ENCODE results near the gene DGKG.

Gene DGKG

DNA sequence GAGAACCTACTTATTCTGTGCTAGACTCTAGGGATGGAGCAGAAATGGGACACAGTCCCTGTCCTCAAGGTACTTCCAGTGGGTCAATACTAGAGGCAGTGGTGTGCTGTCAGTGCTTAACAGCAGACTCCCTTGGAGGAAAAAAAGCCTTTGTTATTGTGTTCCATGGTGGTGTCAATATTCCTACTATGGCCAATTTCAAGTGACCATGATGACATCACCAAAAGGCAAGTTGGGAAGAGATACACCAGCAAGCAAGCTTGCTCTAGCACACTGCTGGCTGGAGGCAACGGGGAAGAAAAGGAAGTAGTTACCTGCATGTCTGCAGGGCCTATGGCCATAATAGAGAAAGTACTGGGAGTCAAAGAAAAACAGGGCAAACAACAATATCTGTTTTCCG lies 163.6 kb downstream of the DGKG start:
- H3K4me3 Mint-ChIP-seq = no peak overlapping the region
- H3K36me3 Mint-ChIP-seq (ENCODE audit: low read depth) = no peaks in the 10 kb centered on the region
- DNase-seq (ENCODE audit: low spot score) = no peak
- H3K4me1 Mint-ChIP-seq (ENCODE audit: low read depth) = no peaks in the 10 kb centered on the region
- no peaks in the 10 kb centered on the region for H3K9me3 Mint-ChIP-seq
- no peak overlapping the region for H3K27ac Mint-ChIP-seq
- H3K27me3 Mint-ChIP-seq (ENCODE audit: low read depth) = peaks cover 29% of the 10 kb centered on the region

DNA sequence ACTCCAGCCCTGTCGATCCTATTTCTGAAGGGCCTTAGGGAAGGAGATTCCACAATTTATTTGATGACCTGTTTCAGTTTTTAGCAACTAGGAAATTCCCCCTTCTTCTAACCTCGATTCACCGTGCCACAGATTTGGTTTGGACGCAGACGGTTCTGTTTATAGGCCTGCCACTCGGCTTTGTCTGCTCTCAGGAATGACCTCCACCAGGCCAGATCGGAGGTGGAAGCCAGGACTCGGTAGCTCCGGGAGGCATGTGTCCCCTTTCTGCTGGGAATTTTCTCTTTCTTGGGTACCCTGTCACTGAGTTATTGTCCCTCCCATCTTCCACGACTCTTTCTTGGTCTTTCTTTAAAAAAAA lies 167.6 kb downstream of the DGKG start:
- no peaks in the 10 kb centered on the region for H3K9me3 Mint-ChIP-seq
- no peaks in the 10 kb centered on the region for H3K36me3 Mint-ChIP-seq (ENCODE audit: low read depth)
- H3K27me3 Mint-ChIP-seq (ENCODE audit: low read depth) = peaks cover 58% of the 10 kb centered on the region
- no peak overlapping the region for H3K4me3 Mint-ChIP-seq
- no peaks in the 10 kb centered on the region for H3K4me1 Mint-ChIP-seq (ENCODE audit: low read depth)
- H3K27ac Mint-ChIP-seq = no peak overlapping the region
- DNase-seq (ENCODE audit: low spot score) = no peak

DNA sequence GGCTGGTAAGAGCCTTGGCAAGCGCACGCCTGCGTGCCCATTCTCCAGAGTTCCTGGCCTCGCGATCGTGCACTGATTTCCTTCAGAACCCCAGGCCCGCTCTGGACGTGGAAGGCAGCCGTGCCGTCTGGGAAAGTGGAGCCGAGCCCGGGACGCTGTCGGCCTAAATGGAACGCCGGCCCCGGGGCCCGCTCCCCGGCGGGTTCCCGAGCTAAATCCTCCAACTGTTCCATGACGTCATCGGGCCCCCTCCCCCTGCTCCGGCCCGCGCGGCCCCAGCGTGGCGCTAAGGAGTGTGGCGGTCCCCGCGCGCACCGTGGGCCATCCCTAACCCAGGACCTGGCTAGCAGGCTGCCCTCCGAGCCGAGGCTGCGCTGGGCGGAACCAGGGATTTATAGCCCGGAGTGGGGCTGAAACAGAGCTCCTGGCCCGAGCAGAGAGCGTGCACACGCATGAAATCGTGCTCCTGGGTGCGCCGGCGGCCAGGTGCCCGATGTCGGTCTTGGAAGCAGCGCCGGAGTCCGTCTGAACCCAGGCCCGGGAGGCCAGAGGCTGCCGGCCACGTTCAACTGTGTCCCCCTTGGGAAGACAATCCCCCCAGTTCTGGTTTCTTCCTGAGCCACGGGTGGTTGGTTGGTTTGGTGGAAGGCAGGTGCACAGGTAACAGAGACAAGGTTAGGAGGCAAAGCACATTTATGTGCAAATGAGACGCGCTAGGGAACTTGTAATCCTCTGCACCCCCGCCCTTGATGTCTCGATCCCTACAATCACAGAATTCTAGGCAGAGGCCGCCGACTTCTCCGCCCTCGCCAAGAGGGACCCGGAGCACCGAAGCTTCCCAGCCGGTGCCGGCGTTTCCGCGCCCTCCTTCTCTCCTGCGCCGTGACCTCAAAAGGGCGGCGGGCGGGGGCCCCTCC lies 168.2 kb downstream of the DGKG start:
- no peaks in the 10 kb centered on the region for H3K4me1 Mint-ChIP-seq (ENCODE audit: low read depth)
- no peak overlapping the region for H3K4me3 Mint-ChIP-seq
- H3K36me3 Mint-ChIP-seq (ENCODE audit: low read depth) = no peaks in the 10 kb centered on the region
- no peaks in the 10 kb centered on the region for H3K9me3 Mint-ChIP-seq
- peaks cover 62% of the 10 kb centered on the region for H3K27me3 Mint-ChIP-seq (ENCODE audit: low read depth)
- no peak for DNase-seq (ENCODE audit: low spot score)
- no peak overlapping the region for H3K27ac Mint-ChIP-seq

DNA sequence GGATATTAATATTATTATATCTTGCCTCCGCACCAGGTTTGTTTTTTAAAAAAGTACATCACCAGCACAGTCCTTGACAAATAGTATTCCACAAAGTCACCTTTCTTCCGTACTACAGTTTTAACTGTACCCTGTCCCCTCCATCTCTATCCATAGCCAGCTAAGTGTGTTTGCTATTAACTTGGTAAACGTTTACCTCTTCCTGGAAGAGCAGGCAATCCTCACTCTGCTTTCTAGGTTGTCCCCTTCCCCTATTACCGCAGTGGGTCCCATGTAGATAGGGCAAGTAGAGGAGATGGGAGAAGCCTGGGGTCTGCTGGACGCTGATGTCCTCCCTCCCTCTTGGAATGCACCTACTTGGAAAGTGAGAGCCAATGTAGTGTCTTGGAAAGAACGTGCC lies 169.2 kb downstream of the DGKG start:
- Mint-ChIP-seq H3K4me1 (ENCODE audit: low read depth) (no peaks in the 10 kb centered on the region), H3K4me3 (no peak overlapping the region), H3K9me3 (no peaks in the 10 kb centered on the region)

DNA sequence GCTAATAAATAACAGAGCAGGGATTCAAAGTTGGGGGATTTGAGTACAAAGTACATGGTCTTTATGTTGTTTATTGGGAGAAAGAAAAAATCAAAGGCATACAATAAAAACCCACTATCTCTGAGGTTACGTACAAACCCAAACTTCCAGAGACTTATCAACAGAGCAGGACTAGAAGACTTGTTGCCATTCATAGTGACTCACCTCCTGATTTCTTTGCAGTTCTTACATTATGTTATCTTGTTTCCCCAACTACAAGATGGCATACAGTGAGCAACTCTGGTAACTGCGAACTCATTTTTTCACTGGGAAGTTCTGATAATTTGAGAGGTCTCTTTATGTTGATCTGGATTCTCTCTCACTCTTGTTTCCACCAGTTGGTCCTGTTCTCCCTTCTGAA lies 172.5 kb downstream of the DGKG start:
- H3K4me1 Mint-ChIP-seq (ENCODE audit: low read depth) = peaks cover 8% of the 10 kb centered on the region
- no peak for DNase-seq (ENCODE audit: low spot score)
- no peaks in the 10 kb centered on the region for H3K9me3 Mint-ChIP-seq
- H3K36me3 Mint-ChIP-seq (ENCODE audit: low read depth) = no peaks in the 10 kb centered on the region
- H3K27ac Mint-ChIP-seq = no peak overlapping the region
- no peak overlapping the region for H3K4me3 Mint-ChIP-seq
- peaks cover 70% of the 10 kb centered on the region for H3K27me3 Mint-ChIP-seq (ENCODE audit: low read depth)

More for the DNA sequence above, 169.2 kb downstream of the DGKG start:
- no peaks in the 10 kb centered on the region for H3K36me3 Mint-ChIP-seq (ENCODE audit: low read depth)
- H3K27ac Mint-ChIP-seq = no peak overlapping the region
- peaks cover 65% of the 10 kb centered on the region for H3K27me3 Mint-ChIP-seq (ENCODE audit: low read depth)
- DNase-seq (ENCODE audit: low spot score) = no peak

DNA sequence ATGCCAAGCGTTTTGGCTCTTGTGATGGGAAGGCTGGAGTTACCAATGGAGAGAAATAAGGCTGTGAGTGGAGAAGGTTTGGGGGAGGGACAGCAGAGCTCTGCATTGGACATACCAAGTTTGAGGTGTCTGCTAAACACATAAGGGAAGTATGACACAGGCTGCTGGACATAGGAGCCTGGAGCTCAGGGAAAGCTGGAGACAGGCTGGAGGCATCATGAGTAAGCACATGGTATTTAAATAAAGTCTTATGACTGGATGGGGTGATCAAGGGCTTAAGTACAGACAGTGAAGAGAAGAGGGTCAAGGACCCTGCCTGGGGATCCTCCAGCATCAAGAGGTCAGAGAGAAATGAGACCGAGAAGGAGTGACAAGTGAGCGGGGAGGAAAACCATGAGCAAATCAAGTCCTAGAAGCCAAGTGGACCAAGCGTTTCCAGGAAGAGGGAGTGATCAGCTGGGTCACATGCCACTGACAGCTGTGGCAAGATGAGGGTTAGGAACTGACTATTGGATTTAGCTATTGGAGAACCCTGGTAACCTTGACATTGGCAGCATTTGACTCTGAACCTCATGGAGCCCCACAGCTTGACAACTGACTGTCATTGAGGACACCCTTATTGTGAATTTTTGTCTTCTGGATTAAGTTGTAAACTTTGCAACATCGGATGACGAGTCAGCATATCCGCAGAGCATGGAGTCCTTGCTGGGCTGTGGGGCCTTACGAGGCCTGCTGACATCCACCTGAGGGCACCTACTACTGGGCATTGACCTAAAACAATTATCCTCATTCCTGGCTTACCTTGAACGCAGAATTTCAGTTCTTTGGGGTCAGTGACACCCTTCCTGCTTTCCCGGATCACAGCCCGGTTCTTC lies 174.4 kb downstream of the DGKG start:
- Mint-ChIP-seq H3K27me3 (ENCODE audit: low read depth) (peaks cover 56% of the 10 kb centered on the region), H3K9me3 (no peaks in the 10 kb centered on the region), H3K4me3 (no peak overlapping the region), H3K4me1 (ENCODE audit: low read depth) (peaks cover 8% of the 10 kb centered on the region), H3K27ac (no peak overlapping the region), H3K36me3 (ENCODE audit: low read depth) (no peaks in the 10 kb centered on the region)
- no peak for DNase-seq (ENCODE audit: low spot score)

DNA sequence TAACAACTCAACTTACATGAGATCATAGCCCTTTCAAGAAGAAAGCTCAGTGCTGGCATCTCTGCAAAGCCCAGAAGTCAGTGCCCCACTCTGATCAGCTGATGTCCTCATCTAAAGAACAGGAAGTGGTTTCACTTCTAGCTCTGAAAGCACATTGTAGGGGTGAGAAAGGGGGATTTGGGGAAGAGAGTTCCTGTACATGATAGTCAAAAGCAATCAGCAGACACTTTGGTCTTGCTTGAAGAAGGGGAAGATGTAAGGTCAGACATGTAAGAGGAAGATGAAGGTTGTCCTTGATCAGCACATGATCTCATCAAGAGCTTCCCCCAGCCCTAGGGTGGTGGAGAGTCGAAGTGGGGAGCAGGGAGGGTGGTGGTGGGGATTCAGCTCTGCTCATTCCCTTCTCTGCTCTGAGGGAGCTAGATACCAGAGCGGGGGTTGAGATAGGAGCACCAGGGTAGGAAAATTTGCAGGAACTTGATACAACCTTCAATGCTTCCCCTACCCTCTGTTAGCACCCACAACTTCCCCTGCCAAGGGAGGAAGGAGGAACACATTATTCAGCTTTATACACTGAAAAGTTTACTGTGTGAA lies 176.7 kb downstream of the DGKG start:
- DNase-seq (ENCODE audit: low spot score) = no peak
- Mint-ChIP-seq H3K27me3 (ENCODE audit: low read depth) (peaks cover 38% of the 10 kb centered on the region), H3K27ac (no peak overlapping the region), H3K4me1 (ENCODE audit: low read depth) (peaks cover 8% of the 10 kb centered on the region), H3K4me3 (peak overlapping the region; percentile 40), H3K36me3 (ENCODE audit: low read depth) (no peaks in the 10 kb centered on the region), H3K9me3 (no peaks in the 10 kb centered on the region)

DNA sequence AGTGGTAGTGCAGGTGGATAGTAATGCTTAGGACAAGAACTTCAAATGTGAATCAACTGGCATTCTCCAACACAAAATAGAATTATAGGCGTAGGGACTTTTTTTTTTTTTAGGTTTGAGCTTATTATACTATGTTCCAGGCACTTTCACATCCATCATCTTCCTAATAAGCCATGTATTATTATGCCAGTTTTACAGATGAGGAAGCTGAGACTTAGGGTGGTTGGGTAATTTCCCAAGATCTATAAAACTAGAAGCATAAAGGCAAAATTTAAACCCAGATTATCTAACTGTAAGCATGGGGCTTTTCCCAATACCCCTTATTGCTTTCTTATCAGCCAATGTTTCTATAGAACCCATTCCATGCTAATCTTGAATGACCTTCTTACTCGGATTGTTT lies 178.0 kb downstream of the DGKG start:
- H3K27me3 Mint-ChIP-seq (ENCODE audit: low read depth) = peaks cover 28% of the 10 kb centered on the region
- H3K4me3 Mint-ChIP-seq = no peak overlapping the region
- no peaks in the 10 kb centered on the region for H3K9me3 Mint-ChIP-seq
- H3K27ac Mint-ChIP-seq = no peak overlapping the region
- no peak for DNase-seq (ENCODE audit: low spot score)
- no peaks in the 10 kb centered on the region for H3K36me3 Mint-ChIP-seq (ENCODE audit: low read depth)
- H3K4me1 Mint-ChIP-seq (ENCODE audit: low read depth) = peaks cover 8% of the 10 kb centered on the region

DNA sequence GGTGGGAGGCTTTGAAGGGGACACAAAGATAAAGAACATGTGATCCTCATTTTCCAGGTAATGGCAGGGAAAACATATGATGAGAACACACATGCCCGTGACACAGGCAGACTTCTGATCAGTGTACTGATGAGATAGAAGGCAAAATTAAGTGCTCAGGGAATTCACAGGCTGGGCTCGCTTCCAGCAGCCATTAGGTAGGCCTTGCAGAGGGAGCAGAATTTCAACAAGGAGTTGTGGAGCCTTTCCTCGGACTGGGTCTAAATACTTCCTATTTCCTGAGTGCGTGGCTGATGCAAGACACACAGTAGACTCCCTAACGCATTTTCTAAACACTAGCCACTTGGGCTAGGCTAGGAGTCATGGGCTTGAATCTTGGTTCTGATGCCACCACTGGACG lies 179.2 kb downstream of the DGKG start:
- Mint-ChIP-seq H3K9me3 (no peaks in the 10 kb centered on the region), H3K4me3 (no peak overlapping the region), H3K36me3 (ENCODE audit: low read depth) (no peaks in the 10 kb centered on the region), H3K4me1 (ENCODE audit: low read depth) (peaks cover 8% of the 10 kb centered on the region), H3K27ac (no peak overlapping the region), H3K27me3 (ENCODE audit: low read depth) (peaks cover 25% of the 10 kb centered on the region)
- no peak for DNase-seq (ENCODE audit: low spot score)

DNA sequence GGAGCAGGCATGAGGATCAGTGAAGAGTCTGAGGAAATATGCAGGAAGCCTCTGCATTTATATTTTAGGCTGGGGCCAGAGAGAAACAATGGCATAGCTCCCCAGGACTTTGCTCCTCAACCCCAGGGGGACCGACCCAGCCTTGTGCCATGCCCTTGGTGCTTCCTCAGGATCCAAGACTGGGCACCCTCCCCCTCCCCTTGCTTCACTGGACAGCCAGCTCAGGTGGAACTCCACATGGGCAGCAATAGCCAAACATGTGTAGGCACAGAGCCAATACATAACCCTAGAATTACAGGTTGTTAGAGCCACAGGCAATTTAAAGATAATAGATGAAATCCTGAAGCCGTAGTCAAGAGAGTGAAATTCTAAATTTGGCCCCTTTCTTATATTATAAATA lies 180.1 kb downstream of the DGKG start:
- Mint-ChIP-seq H3K4me3 (no peak overlapping the region), H3K36me3 (ENCODE audit: low read depth) (no peaks in the 10 kb centered on the region), H3K27me3 (ENCODE audit: low read depth) (peaks cover 18% of the 10 kb centered on the region), H3K9me3 (no peaks in the 10 kb centered on the region), H3K27ac (no peak overlapping the region), H3K4me1 (ENCODE audit: low read depth) (peaks cover 8% of the 10 kb centered on the region)
- no peak for DNase-seq (ENCODE audit: low spot score)

DNA sequence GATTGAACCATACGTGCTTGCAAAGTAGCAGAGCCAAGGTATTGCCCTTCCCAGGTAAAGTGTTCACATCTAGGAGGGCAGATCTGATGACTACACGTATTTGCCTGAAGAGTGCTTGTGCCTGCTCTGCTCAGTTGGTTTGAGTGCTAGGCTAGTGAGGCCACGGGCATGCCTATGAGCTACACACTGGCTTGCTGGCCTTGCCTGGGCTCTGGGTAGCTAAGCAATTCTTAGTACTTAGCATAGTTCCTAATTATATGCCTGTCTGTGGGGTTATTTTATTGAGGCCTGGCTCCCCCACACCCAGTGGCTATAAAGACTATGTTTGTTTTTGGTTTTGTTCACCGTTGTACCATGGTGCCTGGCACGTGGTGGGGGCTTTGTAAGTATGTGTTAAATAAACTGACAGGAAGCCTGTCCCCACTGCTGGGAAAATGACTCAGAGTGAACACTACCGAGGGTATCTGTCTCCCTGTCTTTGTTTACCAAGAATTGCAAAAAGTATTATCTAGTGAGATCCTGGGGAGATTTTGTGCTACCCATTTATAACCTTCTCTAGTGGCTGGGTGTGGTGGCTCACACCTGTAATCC lies 181.0 kb downstream of the DGKG start:
- H3K4me1 Mint-ChIP-seq (ENCODE audit: low read depth) = peaks cover 8% of the 10 kb centered on the region
- no peak overlapping the region for H3K4me3 Mint-ChIP-seq
- no peak for DNase-seq (ENCODE audit: low spot score)
- no peaks in the 10 kb centered on the region for H3K36me3 Mint-ChIP-seq (ENCODE audit: low read depth)
- H3K27ac Mint-ChIP-seq = no peak overlapping the region
- H3K27me3 Mint-ChIP-seq (ENCODE audit: low read depth) = peaks cover 13% of the 10 kb centered on the region
- H3K9me3 Mint-ChIP-seq = no peaks in the 10 kb centered on the region

DNA sequence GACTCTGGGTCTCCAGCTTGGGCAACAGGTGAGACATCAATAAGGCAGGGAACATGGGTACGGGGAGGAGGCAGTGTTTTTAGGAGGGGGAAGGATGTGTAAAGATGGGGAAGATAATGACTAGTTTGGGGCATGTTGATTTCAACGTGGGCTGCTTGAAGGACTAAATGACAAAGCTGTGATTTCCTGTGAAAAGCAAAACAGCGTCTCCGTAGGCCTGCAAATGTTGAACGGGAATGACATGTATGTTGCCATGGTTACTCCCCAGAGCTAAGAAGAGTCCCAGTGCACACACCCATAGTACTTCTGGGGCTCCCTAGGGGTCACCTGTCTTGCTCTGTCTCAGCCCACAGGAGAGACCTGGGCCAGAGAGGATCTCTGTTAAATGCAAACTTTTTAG lies 181.9 kb downstream of the DGKG start:
- peaks cover 15% of the 10 kb centered on the region for H3K27me3 Mint-ChIP-seq (ENCODE audit: low read depth)
- no peaks in the 10 kb centered on the region for H3K36me3 Mint-ChIP-seq (ENCODE audit: low read depth)
- no peak for DNase-seq (ENCODE audit: low spot score)
- no peaks in the 10 kb centered on the region for H3K9me3 Mint-ChIP-seq
- H3K4me1 Mint-ChIP-seq (ENCODE audit: low read depth) = peaks cover 5% of the 10 kb centered on the region
- H3K27ac Mint-ChIP-seq = no peak overlapping the region
- no peak overlapping the region for H3K4me3 Mint-ChIP-seq

DNA sequence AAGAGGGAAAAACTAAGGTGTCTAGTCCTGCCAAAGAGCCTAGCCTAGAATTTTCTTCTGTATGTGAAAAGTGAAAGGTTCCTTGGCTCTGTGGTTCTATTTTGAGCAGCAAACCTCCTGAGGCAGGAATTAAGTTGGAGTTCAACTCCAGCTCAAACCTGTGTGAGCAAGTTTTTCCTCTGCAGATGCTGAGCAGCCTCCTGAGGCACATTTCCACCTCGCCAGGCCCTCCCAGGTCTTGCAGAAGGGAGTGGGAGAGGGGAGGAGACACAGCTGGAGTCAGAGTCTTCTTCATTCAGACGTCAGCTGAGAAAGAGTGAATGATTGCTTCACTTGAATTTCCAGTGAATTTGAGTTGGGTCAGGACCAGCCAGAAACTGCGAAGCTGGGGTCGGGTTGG lies 183.6 kb downstream of the DGKG start:
- no peaks in the 10 kb centered on the region for H3K36me3 Mint-ChIP-seq (ENCODE audit: low read depth)
- peaks cover 8% of the 10 kb centered on the region for H3K27me3 Mint-ChIP-seq (ENCODE audit: low read depth)
- no peak overlapping the region for H3K27ac Mint-ChIP-seq
- no peak for DNase-seq (ENCODE audit: low spot score)
- H3K9me3 Mint-ChIP-seq = no peaks in the 10 kb centered on the region
- no peaks in the 10 kb centered on the region for H3K4me1 Mint-ChIP-seq (ENCODE audit: low read depth)
- no peak overlapping the region for H3K4me3 Mint-ChIP-seq

Measured in T-helper 2 cell treated with Interferon-gamma antibody and Interleukin-4, amounts not matched to agents 5 μg/mL and 100 μg/mL, for 36 hours (primary cell).